ENCODE measurements around the gene ATP6V0E1.

GRCh38 chr5:173053041-173053440 is 69.5 kb downstream of the ATP6V0E1 start:
- no peak for TF ChIP-seq CTCF (IDR thresholded peaks at IDR 0.05)
- TF ChIP-seq POLR2A (IDR thresholded peaks at IDR 0.05): no peak
